Measurements from ENCODE around the gene PEF1.

DNA sequence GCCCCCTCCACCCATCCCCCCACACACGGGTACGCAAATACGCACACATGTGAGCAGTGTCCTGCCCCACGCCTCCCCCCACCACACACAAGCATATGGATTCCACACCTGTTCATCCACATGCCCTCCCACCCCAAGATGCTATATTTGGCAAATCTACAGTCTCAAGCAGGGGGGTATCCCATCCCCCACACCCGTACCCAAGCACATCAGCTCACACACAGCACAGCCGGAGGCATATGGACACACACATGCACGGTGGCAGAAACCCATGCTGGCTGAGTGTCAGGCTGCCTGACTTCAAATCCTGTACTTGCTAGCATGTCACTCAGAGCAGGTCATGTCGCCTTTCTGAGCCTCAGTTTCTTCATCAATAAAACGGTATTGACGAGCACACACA is 48.6 kb upstream of the PEF1 start:
- TF ChIP-seq, protein P1, sequence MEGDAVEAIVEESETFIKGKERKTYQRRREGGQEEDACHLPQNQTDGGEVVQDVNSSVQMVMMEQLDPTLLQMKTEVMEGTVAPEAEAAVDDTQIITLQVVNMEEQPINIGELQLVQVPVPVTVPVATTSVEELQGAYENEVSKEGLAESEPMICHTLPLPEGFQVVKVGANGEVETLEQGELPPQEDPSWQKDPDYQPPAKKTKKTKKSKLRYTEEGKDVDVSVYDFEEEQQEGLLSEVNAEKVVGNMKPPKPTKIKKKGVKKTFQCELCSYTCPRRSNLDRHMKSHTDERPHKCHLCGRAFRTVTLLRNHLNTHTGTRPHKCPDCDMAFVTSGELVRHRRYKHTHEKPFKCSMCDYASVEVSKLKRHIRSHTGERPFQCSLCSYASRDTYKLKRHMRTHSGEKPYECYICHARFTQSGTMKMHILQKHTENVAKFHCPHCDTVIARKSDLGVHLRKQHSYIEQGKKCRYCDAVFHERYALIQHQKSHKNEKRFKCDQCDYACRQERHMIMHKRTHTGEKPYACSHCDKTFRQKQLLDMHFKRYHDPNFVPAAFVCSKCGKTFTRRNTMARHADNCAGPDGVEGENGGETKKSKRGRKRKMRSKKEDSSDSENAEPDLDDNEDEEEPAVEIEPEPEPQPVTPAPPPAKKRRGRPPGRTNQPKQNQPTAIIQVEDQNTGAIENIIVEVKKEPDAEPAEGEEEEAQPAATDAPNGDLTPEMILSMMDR (conservative IDR thresholded peaks at IDR 0.05; ENCODE audit: low read depth, low read length): no peak
- no peak for TF ChIP-seq EZH2 (IDR thresholded peaks at IDR 0.05; ENCODE audit: low read length, unreplicated experiment)
